ENCODE measurements around the gene FKBP11.
A peak's percentile ranks its signal among the peaks of the same experiment; 100 is the strongest.

Gene FKBP11

DNA sequence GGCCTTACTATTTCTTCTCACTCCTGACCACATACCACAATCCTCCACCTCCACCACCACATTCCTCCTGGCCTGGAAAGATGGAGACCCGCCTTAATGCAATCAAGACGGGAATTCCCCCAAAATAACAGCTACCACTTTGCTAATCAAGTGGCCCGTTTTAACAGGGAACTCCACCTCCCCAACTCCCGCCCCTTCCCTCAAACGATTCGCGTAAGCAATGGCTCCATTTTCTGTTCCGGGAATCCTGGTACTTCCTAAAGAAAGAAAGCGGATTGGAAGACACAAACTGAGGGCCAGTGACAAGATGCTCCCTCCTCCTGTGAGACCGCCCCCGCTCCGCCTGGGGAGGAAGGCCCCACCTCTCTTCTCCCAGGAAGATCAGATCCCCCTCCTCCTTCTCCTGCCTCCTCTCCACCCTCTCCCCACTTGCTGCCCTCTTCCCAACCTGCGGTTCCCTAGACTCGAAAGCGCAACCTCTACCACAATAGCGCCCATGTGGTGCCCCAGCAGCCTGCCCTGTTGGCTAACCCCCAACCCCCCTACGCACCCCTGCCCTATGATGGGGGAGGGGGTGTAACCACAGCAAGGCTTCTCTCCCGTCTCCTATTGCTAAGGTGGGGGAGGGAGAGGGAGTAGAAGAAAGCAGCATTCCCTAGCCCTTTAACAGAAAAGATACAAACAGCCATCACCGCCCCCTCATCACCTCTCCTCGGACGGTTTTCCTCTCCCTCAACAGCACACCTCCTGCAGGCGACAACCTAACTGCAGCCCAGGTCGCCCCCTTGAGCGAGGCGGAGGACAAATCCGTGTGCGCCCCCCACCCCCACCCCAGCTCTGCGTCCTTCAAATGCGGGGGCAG lies 31.2 kb upstream of the FKBP11 start:
- DNase-seq (ENCODE audit: low read depth in 3 of 3, low spot score in 1 of 3) = no peak

DNA sequence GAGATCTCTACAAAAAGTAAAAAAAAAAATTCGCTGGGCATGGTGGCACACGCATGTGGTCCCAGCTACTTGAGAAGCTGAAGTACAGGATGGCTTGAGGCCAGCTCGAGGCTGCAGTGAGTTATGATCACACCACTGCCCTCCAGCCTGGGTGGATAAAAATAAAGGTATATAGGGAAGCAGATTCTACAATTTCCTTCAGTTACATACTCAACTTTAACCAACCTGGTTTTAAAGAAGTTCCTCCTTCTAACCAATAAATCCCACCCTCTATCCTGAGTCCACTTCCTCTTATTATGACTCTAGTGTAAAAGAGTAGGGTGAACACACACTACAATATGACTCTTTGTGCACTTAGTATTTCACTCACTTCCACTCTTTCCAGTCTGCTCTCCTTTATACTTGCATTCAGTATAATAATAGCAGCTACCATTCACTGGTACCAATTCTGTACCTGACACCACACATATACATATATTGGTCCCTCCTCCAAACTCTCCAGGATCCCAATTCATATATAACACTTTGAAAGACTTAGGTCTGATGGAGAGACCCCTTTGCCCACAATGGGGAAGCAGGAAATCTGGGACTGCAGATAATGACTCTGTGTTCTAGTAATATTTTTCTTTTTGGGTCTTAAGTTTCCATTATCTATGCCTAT lies 29.7 kb upstream of the FKBP11 start:
- no peak for DNase-seq (ENCODE audit: low read depth in 3 of 3, low spot score in 1 of 3)

DNA sequence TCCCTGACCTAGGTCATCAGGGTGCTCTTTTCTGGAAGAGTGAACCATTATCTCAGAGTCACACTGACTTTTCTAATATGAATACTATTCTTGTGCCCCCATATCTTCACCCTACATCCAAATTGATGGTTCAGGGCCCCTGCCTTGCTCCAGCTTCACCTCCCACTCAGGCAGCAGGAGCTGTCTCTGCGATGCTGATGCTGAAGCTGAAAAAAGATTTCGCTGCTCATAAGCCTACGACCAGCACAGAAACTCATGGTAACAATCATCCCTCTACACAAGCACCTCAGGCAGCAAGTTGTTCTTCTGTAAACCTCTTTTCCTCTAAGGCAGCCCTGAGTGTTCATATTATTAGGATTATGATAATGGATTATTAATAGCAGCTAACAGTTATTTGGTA lies 28.8 kb upstream of the FKBP11 start:
- DNase-seq (ENCODE audit: low read depth in 3 of 3, low spot score in 1 of 3) = no peak

DNA sequence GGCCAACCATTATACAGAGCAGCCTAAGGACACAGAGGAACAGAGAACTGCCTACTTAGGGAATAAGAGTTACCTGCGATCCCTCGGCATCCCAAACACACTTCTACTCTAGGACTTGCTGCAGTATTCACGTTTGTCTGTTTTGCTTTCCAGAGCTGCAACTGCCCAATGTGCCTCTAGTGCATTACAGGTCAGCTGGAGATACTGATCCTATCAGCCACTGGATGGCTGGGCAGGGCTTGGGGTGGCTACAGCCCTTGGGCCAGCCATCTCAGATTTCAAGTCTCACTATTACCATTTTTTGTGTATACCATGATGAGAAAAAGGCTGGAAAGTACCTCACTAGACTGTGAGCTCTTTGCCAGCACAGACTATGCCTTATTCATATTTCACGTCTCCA lies 27.4 kb upstream of the FKBP11 start:
- no peak for DNase-seq (ENCODE audit: low read depth in 3 of 3, low spot score in 1 of 3)

DNA sequence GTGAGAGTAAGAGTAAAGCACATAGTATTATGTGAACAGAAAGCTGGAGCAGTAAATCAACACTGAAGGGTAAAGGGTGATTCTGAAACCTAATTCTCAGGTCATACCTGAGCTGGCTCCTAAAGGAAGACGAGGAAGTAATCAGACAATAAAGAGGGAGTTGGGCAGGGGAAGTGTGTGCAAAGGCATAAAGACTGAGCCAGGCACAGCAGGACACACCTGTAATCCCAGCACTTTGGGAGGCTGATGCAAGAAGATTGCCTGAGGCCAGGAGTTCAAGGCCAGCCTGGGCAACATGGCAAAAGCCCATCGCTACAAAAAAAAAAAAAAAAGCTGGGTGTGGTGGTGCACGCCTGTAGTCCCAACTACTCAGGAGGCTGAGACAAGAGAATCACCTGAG lies 22.4 kb upstream of the FKBP11 start:
- no peak for DNase-seq (ENCODE audit: low read depth in 3 of 3, low spot score in 1 of 3)

DNA sequence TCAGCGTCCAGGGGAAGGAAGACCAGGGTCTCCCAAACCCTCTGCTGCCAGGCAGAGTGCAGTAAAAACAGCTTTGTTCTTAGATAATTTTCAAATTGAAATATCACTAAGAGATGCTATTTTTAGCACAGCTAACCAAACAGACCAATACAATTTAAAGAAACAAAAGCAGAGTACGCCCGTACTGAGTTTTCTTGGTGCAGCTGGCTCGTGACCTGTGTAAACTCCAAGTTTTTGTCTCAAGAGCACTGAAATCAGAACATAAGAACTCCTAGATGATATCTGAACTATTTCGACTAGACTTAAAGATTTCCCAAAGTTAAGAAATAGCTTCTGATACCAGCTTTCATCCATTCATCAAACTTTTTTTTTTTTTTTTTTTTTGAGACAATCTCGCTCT lies 21.7 kb upstream of the FKBP11 start:
- DNase-seq (ENCODE audit: low read depth in 3 of 3, low spot score in 1 of 3) = no peak

DNA sequence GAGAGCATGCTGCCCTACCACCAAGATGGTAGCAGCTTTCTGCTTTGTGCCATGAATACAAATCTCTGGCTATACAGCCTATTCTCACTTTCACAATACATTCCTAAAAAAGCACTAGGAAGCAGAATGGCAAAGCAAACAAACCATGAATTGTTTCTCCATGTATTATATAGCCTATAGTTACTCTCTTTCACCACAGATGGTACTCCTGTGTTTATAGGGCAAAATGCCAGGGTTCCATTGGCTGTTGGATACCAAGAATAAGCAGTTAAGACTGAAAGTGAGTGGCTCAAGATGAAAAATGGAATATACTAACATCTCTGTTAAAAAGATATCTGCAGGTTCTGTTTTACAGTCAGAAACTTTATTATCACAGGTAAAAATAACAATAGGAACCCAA lies 20.9 kb upstream of the FKBP11 start:
- DNase-seq (ENCODE audit: low read depth in 3 of 3, low spot score in 1 of 3) = no peak

DNA sequence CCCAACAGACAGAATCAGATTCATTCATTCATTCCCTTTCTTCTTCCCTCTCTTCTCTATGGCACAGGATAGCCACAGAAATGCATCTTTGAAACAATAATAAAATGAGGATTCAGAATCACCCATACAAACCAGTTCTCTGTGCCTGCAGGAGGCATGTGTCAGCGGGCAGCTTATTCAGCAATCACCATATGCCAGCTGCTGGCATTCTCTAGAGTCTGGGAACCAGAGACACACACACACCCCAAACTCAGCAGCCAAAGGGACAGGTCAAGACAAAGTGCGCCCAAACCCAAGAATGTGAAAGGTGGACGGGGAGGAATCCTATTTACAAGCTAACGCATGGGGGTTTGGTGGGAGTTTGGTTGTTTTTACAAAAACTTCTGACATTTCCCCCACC lies 17.9 kb upstream of the FKBP11 start:
- DNase-seq (ENCODE audit: low read depth in 3 of 3, low spot score in 1 of 3) = no peak

DNA sequence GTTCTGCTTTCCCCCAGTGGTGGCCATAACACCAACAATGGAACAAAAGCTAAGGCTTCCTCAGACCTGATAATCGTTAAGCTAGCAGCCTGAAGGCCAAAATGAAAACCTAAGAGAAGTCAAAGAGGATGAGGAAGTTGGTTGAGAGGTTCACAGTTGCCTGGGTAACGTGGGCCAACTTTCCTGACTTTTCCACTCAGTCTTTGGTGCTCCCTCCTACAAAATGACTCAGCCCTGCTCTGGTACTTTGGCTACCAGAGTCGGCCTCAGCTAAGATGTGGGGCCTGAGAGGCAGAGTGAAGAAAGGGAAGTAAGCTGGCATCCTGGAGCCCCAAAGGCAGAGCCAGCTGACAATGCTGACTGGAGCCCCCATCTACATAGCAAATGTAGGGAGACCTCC lies 14.9 kb upstream of the FKBP11 start:
- DNase-seq (ENCODE audit: low read depth in 3 of 3, low spot score in 1 of 3) = no peak

DNA sequence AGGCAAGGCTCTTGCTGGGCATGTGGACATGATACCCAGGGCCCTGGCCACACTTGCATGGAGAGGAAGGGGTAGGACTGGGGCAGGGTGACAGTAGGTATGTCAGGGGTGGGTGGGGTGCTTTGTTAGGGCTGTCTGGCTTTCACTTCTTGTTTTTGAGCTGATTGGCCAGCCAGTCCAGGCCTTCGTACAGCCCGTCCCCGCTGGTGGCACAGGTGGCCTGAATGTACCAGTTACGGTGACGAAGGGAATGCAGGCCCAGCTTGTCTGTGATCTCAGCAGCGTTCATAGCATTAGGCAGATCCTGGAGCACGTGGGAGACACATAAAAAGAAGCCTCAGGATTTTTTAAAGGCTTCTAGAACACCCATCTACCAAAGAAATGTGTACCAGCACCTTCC lies 13.5 kb upstream of the FKBP11 start:
- DNase-seq (ENCODE audit: low read depth in 3 of 3, low spot score in 1 of 3) = no peak

DNA sequence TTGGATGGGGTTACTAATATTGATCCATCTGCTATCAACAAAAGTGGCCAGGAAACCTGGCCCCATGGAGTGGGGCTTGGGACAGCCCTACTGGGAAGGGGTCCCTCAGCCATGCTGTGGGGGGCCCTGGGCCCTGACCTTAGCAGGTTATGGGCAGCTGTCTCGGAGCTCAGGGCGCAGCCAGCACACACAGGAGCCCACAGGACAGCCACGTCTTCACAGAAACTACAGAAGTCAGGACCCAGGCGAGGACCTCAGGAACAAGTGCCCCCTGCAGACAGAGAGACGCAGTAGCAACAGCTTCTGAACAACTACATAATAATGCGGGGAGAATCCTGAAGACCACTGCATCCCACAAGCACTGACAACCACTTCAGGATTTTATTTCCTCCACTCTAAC lies 11.9 kb upstream of the FKBP11 start:
- no peak for DNase-seq (ENCODE audit: low read depth in 3 of 3, low spot score in 1 of 3)

DNA sequence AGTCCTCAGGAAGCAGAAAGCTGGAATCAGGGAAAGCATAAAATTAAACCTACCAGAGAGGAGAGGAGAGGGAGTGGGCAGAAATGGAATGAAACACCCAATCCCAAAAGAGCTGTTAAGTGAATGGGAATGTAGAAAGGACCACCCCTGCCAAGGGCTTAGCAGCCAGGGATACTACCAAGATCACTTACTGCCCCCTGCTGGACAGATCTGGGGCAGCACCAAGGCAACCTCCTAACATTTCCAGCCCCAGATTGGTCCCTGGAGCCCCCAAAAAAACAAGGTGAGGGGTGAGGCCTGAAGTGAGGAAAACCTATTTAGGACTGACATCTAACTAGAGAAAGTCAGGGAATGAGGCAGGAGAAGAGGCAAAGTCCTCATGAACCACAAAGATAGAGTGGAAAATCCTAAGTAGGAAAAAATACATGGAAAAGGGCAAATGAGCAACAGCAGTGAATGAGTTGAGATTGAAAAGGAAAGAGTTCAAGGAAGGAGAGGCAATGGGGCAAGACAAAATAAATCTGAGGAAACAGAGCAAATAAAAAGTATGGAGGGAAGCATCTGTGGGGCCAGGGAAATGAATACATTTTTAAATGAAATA lies 11.2 kb upstream of the FKBP11 start:
- DNase-seq (ENCODE audit: low read depth in 3 of 3, low spot score in 1 of 3) = peak; percentile 65 to 76 (median 66)

DNA sequence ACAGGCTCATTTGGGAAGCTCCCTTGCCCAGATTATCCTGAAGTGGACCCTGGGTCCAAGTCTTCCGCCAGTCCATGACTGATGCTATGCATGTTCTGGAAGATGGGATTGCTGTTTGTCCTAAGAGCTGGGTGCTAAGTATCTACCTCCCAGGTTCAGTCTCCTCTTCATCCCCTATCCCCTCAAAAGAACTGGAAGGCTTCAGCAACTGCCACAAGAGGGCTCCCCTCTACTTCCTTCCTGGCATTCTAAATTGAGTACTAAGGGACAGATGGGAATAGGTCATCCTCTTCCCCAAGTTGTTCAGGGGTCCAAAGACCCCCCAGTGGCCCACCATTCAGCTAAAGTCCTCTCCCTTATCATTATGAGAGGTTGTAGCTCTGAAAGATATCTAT lies 9.0 kb upstream of the FKBP11 start:
- no peak for DNase-seq (ENCODE audit: low read depth in 3 of 3, low spot score in 1 of 3)

DNA sequence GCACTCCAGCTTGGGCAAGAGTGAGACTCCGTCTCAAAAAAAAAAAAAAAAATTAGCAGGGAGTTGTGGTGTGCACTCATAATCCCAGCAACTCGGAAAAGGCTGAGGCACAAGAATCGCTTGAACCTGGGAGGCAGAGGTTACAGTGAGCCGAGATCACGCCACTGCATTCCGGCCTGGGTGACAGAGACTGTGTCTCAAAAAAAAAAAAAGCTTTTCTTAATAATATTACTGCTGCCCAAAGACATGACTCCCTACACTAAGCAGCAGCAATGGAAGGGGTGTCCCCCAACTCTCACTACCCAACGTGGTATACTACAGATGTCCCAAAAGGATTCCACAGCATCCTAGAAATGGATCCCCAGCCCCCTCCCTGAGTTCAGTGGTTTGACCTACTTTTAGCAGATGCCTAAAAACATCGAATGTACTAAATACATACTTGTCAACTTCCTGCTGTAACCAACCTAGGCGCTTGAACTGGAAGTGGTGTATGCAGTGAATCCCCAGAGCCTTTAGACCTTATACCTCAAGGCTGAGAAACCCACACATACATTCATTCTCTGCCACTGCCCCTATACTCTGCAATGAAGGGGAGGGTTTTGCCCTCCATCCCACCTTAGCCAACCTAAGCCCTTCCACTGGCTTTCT lies 8.5 kb upstream of the FKBP11 start:
- peak in 1 of 3 donors; percentile 30 for DNase-seq (ENCODE audit: low read depth in 3 of 3, low spot score in 1 of 3)

DNA sequence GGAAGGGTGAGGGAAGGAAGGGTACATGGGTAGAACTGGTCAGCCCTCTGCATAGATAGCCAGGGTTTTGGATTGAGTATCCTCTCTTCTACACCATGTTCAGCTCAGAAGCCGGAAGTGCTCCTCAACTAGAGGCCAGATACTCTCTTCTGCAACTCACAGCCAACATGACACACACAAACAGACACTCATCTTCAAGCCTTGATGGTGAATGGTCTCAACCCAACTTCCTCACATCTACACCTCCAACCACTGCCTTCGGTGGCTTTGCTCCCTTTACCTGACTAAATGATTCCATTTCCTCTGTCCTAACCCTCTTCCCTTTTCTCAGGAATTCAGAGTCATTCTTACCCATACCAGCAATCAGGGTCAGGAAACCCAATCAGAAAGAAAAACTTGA lies 7.6 kb upstream of the FKBP11 start:
- no peak for DNase-seq (ENCODE audit: low read depth in 3 of 3, low spot score in 1 of 3)

DNA sequence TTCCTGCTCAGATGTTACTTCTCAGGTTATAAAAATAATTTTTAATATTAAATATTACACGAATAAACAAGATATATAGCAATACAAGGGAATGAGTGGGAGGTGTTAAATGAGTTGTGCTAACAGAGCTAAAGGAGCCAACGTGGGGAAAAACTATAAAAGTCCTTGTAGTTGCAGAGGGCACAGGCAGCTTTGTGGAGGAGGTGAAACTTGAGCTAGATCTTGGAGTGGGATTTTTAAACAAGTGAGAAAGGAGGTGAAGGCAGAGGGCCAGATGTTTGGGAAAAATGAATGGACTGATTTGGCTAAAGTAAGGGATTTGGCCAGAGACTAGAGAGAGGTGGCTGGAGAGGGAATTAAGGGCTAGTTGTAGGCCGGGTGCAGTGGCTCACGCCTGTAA lies 5.2 kb upstream of the FKBP11 start:
- no peak for DNase-seq (ENCODE audit: low read depth in 3 of 3, low spot score in 1 of 3)

DNA sequence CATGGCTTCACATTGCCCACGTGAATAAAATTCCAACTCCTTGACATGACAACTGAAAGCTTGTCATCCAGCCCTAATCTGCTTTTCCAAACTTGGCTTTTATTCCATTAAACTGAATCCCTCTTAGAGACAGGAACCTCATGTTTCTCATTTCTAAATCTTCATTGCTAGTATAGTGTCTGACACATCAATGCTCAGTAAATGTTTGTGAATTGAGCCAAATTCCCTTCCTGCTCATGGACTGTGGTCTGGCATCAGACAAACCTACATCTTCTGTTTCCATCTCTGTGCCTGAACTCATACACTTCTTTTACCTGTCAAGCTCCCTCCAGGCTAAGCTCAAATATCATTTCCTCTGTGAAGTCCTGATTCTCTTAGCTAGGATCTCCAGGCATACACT lies 4.3 kb upstream of the FKBP11 start:
- no peak for DNase-seq (ENCODE audit: low read depth in 3 of 3, low spot score in 1 of 3)

DNA sequence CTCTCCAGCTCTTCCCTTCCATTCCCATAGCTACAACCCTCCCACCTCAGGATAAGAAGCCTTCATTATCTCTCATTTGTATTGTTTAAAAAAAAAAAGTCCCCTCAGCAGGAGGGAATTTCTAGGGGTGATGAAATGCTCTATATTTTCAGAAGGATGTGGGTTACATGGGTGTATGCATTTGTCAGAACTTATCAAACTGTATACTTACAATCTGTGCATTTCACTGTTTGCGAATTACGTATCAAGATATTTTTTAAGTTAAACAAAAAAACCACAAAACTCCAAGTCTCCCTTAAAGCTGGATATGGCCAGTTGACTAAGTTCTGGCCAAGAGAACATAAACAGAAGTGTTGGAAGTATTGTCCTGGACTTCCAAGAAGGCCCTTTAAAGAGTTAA lies 2.0 kb upstream of the FKBP11 start:
- no peak for DNase-seq (ENCODE audit: low read depth in 3 of 3, low spot score in 1 of 3)

DNA sequence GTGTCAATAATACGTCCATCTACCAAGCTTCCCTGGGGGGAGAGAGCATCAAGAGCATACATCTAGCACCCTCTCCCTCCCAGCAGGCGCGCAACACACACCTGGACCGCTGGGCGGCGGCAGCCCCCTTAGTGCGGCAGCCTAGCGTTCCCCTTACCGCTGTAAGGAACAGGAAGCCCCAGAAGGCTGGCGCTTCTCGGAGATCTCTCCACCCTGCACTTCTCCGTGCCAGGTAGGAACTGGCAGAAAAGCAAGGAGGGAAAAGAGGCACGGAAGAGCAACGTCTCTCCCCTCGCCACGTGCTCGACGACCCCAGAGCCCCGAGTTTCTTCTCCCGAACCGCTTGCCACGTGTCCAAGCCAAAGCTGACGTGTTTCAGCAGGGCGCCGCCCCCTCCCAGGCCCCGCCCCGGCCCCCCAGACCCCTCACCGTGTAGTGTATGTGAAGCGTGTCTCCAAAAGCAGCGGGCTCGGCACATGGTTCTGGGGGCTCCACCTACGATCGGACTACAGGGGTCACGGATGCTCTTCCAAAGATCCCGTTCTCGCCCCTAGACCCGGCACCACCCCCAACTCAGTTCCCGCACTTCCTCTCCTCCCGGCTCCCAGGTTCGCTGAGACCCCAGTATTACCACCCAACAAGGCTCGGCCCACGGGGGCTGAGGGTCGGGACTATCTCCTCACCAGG lies 532 bp downstream of the FKBP11 start:
- peak in 2 of 3 donors; percentile 48 to 63 for DNase-seq (ENCODE audit: low read depth in 3 of 3, low spot score in 1 of 3)

DNA sequence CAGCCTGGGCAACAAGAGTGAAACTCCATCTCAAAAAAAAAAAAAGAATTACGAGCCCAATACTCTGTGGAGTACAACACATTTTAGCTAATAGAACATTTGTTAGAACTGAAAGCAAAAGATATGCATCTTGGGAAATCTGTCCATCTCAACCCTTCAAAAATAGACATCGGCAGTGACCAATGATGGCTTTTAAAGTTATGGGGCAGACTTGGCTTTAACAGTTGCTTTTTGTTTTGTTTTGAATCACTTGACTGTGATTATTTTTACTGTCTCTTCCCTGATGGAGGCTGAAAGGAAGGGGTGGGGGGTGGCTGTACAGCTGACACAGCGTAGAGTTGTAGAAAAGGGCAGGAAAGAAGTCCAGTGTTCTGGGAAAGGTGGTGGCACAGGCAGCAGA lies 2.2 kb downstream of the FKBP11 start:
- DNase-seq (ENCODE audit: low read depth in 3 of 3, low spot score in 1 of 3) = no peak

DNA sequence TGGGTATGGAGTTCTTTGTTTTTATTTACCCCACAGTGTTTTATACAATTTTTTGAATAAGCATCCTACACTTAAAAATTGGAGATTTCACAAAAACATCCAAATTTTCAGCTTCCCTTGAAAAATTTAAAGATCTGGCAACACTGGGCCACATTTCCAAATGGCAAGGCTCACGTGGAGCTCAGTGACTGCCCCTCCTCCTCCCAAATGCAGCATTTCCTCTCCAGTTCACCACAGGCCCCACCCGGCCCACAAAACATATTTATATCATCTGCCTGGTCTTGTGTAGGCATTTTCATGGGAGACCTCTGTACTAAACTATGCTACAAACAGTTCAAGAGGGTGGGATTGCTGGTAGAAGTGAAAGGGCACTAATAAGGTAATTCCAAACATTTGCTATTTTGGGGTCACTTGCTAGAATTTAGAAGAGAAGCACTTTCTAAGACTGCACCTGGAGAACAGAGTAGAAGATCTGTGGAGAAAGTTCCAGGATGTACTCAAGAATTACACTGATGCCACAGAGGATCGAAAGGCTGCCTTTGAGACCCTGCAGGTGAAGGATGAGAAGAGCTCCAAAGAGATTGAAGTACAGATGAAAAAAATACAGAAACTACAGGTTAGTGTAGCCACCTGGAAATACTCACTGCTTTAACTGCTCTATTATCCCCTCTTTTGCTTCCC lies 7.3 kb downstream of the FKBP11 start:
- DNase-seq (ENCODE audit: low read depth in 3 of 3, low spot score in 1 of 3) = no peak
